ENCODE results near the gene SOX2. TPM values are rescaled to one million over a fixed set of nuclear protein-coding genes. Genes with fewer than 3 reads are reported as not detected.

SOX2 gene
- total RNA-seq = not detected in 2 replicates

DNA sequence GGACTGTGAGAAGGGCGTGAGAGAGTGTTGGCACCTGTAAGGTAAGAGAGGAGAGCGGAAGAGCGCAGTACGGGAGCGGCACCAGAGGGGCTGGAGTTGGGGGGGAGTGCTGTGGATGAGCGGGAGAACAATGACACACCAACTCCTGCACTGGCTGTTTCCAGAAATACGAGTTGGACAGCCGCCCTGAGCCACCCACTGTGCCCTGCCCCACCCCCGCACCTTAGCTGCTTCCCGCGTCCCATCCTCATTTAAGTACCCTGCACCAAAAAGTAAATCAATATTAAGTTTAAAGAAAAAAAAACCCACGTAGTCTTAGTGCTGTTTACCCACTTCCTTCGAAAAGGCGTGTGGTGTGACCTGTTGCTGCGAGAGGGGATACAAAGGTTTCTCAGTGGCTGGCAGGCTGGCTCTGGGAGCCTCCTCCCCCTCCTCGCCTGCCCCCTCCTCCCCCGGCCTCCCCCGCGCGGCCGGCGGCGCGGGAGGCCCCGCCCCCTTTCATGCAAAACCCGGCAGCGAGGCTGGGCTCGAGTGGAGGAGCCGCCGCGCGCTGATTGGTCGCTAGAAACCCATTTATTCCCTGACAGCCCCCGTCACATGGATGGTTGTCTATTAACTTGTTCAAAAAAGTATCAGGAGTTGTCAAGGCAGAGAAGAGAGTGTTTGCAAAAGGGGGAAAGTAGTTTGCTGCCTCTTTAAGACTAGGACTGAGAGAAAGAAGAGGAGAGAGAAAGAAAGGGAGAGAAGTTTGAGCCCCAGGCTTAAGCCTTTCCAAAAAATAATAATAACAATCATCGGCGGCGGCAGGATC lies at the start of gene SOX2:
SOX2 (plus strand) TSS at position 601 of the 811 bp plus-strand sequence. CDS start 436 bp downstream, outside the sequence.
- intact Hi-C loops (cut with micrococcal nuclease) = loop anchor here (10.0 kb wide), 1 partner anchor 1673 kb away; no protein-coding TSS in a partner anchor

DNA sequence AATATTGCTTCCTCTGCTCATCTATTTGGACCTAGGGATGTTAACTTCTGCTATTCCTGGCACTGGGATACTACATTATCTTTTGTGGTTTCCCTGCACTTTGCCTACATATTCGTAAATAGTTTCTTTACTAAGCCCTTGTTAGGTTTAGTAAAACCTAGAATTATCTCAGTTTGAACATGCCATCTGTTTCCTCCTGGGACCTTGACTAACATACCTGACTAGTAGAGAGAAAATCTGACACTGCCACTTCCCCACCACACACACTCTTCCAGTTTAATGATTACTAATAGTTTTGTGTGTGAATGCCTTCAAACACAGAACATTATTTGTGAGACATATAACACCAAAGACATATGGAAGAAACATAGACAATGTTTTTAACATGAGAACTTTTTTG lies 28.2 kb upstream of the SOX2 start:
- POLR2A ChIA-PET = no interaction called here
- no peaks in the 10 kb centered on the region for H3K4me1 Mint-ChIP-seq

More for the DNA sequence above, at the start of gene SOX2:
- peaks cover 5% of the 10 kb centered on the region for H3K9me3 Mint-ChIP-seq
- POLR2A ChIA-PET = no interaction called here
- DNase-seq = no peak
- TF ChIP-seq, protein P1, sequence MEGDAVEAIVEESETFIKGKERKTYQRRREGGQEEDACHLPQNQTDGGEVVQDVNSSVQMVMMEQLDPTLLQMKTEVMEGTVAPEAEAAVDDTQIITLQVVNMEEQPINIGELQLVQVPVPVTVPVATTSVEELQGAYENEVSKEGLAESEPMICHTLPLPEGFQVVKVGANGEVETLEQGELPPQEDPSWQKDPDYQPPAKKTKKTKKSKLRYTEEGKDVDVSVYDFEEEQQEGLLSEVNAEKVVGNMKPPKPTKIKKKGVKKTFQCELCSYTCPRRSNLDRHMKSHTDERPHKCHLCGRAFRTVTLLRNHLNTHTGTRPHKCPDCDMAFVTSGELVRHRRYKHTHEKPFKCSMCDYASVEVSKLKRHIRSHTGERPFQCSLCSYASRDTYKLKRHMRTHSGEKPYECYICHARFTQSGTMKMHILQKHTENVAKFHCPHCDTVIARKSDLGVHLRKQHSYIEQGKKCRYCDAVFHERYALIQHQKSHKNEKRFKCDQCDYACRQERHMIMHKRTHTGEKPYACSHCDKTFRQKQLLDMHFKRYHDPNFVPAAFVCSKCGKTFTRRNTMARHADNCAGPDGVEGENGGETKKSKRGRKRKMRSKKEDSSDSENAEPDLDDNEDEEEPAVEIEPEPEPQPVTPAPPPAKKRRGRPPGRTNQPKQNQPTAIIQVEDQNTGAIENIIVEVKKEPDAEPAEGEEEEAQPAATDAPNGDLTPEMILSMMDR (IDR thresholded peaks at IDR 0.05) = no peak
- CTCF ChIA-PET = interaction anchor here (1.0 kb wide), 1 partner anchor 972 kb away, joined by 3 read pairs; no protein-coding TSS in a partner anchor
- H3K36me3 Mint-ChIP-seq (ENCODE audit: low read depth) = no peaks in the 10 kb centered on the region
- ATAC-seq (ENCODE audit: low read depth) = peak; percentile 34
- H3K27ac Mint-ChIP-seq = no peak within 1 kb of the TSS
- no peak within 1 kb of the TSS for H3K4me3 Mint-ChIP-seq
- peaks cover 10% of the 10 kb centered on the region for H3K4me1 Mint-ChIP-seq
- peaks cover 53% of the 10 kb centered on the region for H3K27me3 Mint-ChIP-seq

DNA sequence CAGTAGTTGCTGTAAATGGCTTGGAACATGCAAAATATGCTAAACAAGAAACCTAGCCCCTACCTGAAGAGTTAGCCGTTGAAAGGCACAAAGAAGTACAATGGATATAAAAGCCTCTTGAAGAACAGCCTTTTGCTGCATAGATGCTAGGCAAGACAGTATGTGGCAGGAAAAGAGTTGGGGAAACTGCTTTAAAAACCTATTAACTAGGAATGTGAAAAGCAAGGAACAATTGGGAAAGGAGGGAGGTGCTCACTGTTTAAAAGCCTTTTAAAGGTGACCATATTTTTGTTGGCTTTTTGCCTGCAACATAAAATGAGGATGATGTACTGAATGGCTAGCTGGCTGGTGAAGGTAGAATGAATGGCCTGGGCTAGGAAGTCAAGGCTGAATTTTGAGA lies 24.5 kb upstream of the SOX2 start:
- POLR2A ChIA-PET = no interaction called here
- Mint-ChIP-seq H3K36me3 (ENCODE audit: low read depth) (no peaks in the 10 kb centered on the region), H3K27me3 (peaks cover 19% of the 10 kb centered on the region), H3K4me3 (no peak overlapping the region), H3K27ac (no peak overlapping the region), H3K4me1 (no peaks in the 10 kb centered on the region), H3K9me3 (no peaks in the 10 kb centered on the region)
- intact Hi-C loops (cut with micrococcal nuclease) = no loop called here
- DNase-seq (no peak), ATAC-seq (ENCODE audit: low read depth) (no peak)
- CTCF ChIA-PET = no interaction called here
- TF ChIP-seq, protein P1 (IDR thresholded peaks at IDR 0.05) = no peak

More for the DNA sequence above, 28.2 kb upstream of the SOX2 start:
- ATAC-seq (ENCODE audit: low read depth) (no peak), DNase-seq (no peak)
- Mint-ChIP-seq H3K9me3 (peaks cover 2% of the 10 kb centered on the region), H3K27me3 (peaks cover 15% of the 10 kb centered on the region), H3K36me3 (ENCODE audit: low read depth) (no peaks in the 10 kb centered on the region), H3K27ac (no peak overlapping the region), H3K4me3 (no peak overlapping the region)
- CTCF ChIA-PET = no interaction called here
- TF ChIP-seq, protein P1 (IDR thresholded peaks at IDR 0.05) = no peak
- intact Hi-C loops (cut with micrococcal nuclease) = no loop called here

DNA sequence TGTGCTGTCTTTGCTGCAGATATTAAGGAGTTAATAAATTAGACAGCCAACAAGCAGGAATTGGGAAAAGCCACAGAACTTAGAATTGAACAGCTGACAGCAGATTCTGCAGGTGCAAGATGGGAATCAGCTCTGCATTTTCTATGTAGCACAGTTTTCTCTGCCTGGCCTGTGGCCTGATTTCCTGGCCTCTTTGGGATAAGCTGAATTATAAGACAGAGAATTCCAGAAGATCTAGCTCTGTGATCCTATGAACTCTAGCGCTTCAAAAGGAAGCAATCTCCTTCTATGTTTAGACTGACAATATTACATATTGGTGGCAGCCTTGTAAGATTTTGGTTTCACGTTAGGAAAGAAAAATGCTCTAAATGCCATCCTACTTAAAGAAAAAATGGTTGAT lies 24.0 kb upstream of the SOX2 start:
- no peaks in the 10 kb centered on the region for H3K9me3 Mint-ChIP-seq
- intact Hi-C loops (cut with micrococcal nuclease) = no loop called here
- H3K27ac Mint-ChIP-seq = no peak overlapping the region
- H3K4me3 Mint-ChIP-seq = no peak overlapping the region
- CTCF ChIA-PET = no interaction called here
- no peaks in the 10 kb centered on the region for H3K36me3 Mint-ChIP-seq (ENCODE audit: low read depth)
- H3K4me1 Mint-ChIP-seq = no peaks in the 10 kb centered on the region
- TF ChIP-seq, protein P1 (IDR thresholded peaks at IDR 0.05) = no peak
- no peak for ATAC-seq (ENCODE audit: low read depth)
- DNase-seq = no peak
- POLR2A ChIA-PET = no interaction called here
- peaks cover 19% of the 10 kb centered on the region for H3K27me3 Mint-ChIP-seq

DNA sequence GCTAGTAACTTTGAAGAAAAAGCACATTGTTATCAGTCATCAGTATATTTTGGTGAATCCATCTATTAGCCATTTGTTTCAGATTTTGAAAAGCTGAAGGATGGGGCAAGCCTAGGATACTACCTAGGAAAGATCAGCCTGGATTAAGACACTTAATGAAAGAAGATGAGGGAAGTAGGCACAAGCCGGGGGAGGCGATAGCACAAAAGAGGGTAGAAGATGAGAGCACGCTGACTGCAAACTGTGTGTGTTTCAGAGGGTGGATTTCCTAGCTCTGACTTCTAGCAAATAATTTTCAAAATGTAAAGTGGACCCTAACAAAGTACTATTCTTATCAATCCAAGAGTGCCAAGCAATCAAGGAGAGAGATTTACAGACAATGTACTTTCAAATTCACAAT lies 22.2 kb upstream of the SOX2 start:
- TF ChIP-seq, protein P1 (IDR thresholded peaks at IDR 0.05) = no peak
- H3K9me3 Mint-ChIP-seq = no peaks in the 10 kb centered on the region
- no peak overlapping the region for H3K4me3 Mint-ChIP-seq
- no peak overlapping the region for H3K27ac Mint-ChIP-seq
- H3K4me1 Mint-ChIP-seq = no peaks in the 10 kb centered on the region
- DNase-seq (no peak), ATAC-seq (ENCODE audit: low read depth) (no peak)
- CTCF ChIA-PET = no interaction called here
- intact Hi-C loops (cut with micrococcal nuclease) = no loop called here
- peaks cover 22% of the 10 kb centered on the region for H3K27me3 Mint-ChIP-seq
- no peaks in the 10 kb centered on the region for H3K36me3 Mint-ChIP-seq (ENCODE audit: low read depth)
- POLR2A ChIA-PET = no interaction called here
